Ovary (tissue), 9 donors: ENCODE results near the gene LAMTOR5. TPM values are rescaled to one million over a fixed set of nuclear protein-coding genes. Genes with fewer than 3 reads are reported as not detected.

ENCODE experiments used
- DNase-seq, 5 donors: peaks; one replicate each; pipeline ENCODE4 v3.0.0-alpha.2; 2019 to 2020
- H3K27ac ChIP-seq, 2 donors: fragments of 200-600 bp; one replicate each; pipeline versions ENCODE4 v1.5.1 to v1.8.0; 2019 to 2022
- H3K27me3 ChIP-seq: fragments of 200-600 bp; one replicate; pipeline ENCODE4 v1.8.0; 2022
- H3K36me3 ChIP-seq: fragments of 200-600 bp; sonication (generic); one replicate; pipeline ENCODE4 v1.5.1; 2019
- H3K4me1 ChIP-seq: one replicate; pipeline ENCODE4 v1.8.1; 2013; ENCODE audit warnings: mild to moderate bottlenecking, moderate library complexity; ENCODE audit not compliant: insufficient read depth
- H3K4me3 ChIP-seq: fragments of 200-600 bp; sonication (generic); one replicate; pipeline ENCODE4 v1.5.1; 2017
- H3K9me3 ChIP-seq, 2 donors: fragments of 200-600 bp in 1 of 2; sonication (generic) in 1 of 2; one replicate each; pipeline versions ENCODE4 v1.5.1 to v1.8.1; 2013 to 2019; ENCODE audit warnings: mild to moderate bottlenecking in 1 of 2, moderate library complexity in 1 of 2
- CTCF ChIP-seq, 3 donors: fragments of 450-650 bp in 2 of 3; fragments of 200-600 bp in 1 of 3; IDR thresholded peaks; one replicate each; pipeline versions ENCODE4 v1.5.1 to v1.8.0; 2016 to 2022; ENCODE audit warnings: antibody characterized with exemption in 3 of 3, mild to moderate bottlenecking in 1 of 3
- EP300 ChIP-seq: sonication (generic); formaldehyde crosslinking; IDR thresholded peaks from one replicate; pipeline ENCODE4 v1.6.1; 2017; ENCODE audit warnings: antibody characterized with exemption
- POLR2A ChIP-seq: fragments of 450-650 bp; IDR thresholded peaks from one replicate; pipeline ENCODE4 v1.6.1; 2017; ENCODE audit warnings: antibody characterized with exemption, mild to moderate bottlenecking, moderate library complexity
- WGBS, 3 donors: extraction: QIAGEN DNeasy Blood & Tissue Kit in 1 of 3; methylation state at CpG; one replicate each; pipeline versions ENCODE4 v1.1.5 to v1.1.7; 2013 to 2017; 5-methylcytosine and 5-hydroxymethylcytosine counted together
- intact Hi-C, 4 donors: fragments of 100-400 bp; cut with DNase I; formaldehyde crosslinking; loops; one replicate each; pipeline versions ENCODE4 v1.11.0 to v1.15.1; 2022 to 2023
- polyA plus RNA-seq, 2 donors: library from polyadenylated mRNA; stranded (reverse); fragments of 200-250 nt in 1 of 2; fragments of 350-450 nt in 1 of 2; fragmentation: Illumina TruSeq in 1 of 2; extraction: RNeasy Lipid Tissue Mini Kit (QIAGEN cat#74804) in 1 of 2; gene quantifications; one replicate each; pipeline ENCODE4 v1.2.3, GENCODE V29; 2013 to 2014
- total RNA-seq, 7 donors: library from RNA; depleted of rRNA in 2 of 7; stranded (reverse); fragments of >200 nt in 2 of 7; fragmentation: NEBNext Ultra II Directional in 3 of 7; extraction: Animal tissue kit (Norgen Biotek cat#: 25700) in 3 of 7; gene quantifications; one replicate each; pipeline versions ENCODE4 v1.1.0 to v1.2.4, GENCODE V29; 2016 to 2023
- donor health status: DM: no; HTN: no; CAD: no; lungs with moderate emphysema.
- donor health status: DM: no; HTN: no; CAD: no.
- donor health status: Bipolar disorder and iron deficiency.
- donor health status: DM: yes; HTN: yes; CAD: no.
- donor health status: DM: no; HTN: no; CAD: no.
- donor health status: DM: yes; HTN: yes; CAD: no.

Gene LAMTOR5
- total and polyA plus RNA-seq, 9 donors = 103 to 265 (median 124) TPM

- 88 to 94% (median 91%) methylated on average over 3 of the region's 3 CpGs for WGBS, 3 donors
- no peaks in the 10 kb centered on the region for H3K9me3 ChIP-seq
- H3K4me1 ChIP-seq = peaks cover 9% of the 10 kb centered on the region
- TF ChIP-seq CTCF (IDR thresholded peaks at IDR 0.05) = no peak
- DNase-seq = no peak
- intact Hi-C loops = loop anchor here in 1 of 4 donors (10.0 kb wide), 1 partner anchor 50 kb away; no protein-coding TSS in a partner anchor
- no peaks in the 10 kb centered on the region for H3K27me3 ChIP-seq
- no peaks in the 10 kb centered on the region for H3K36me3 ChIP-seq
- H3K27ac ChIP-seq = peak overlapping the region in 1 of 2 donors; percentile 36
- H3K4me3 ChIP-seq = no peak overlapping the region
These were observed 13.0 kb downstream of the LAMTOR5 start for GRCh38 chr1:110394493-110394820.

- no peaks in the 10 kb centered on the region for H3K36me3 ChIP-seq
- no peak overlapping the region for H3K4me3 ChIP-seq
- H3K4me1 ChIP-seq = peaks cover 9% of the 10 kb centered on the region
- H3K27ac ChIP-seq = peak overlapping the region in 1 of 2 donors; percentile 36
- intact Hi-C loops = loop anchor here in 1 of 4 donors (10.0 kb wide), 1 partner anchor 49 kb away; no protein-coding TSS in a partner anchor
- H3K27me3 ChIP-seq = no peaks in the 10 kb centered on the region
- no peak for TF ChIP-seq CTCF (IDR thresholded peaks at IDR 0.05)
- TF ChIP-seq POLR2A = no peak
- TF ChIP-seq EP300 = no peak
- no peak for DNase-seq
- 28 to 42% (median 32%) methylated on average over 3 of the region's 3 CpGs for WGBS, 3 donors
- no peaks in the 10 kb centered on the region for H3K9me3 ChIP-seq
These were observed 13.6 kb downstream of the LAMTOR5 start for GRCh38 chr1:110393691-110394492.

GRCh38 chr1:110393286-110393685 is 14.2 kb downstream of the LAMTOR5 start:
- H3K27ac ChIP-seq = peak overlapping the region in 1 of 2 donors; percentile 36
- intact Hi-C loops = loop anchor here in 1 of 4 donors (10.0 kb wide), 1 partner anchor 48 kb away; no protein-coding TSS in a partner anchor

GRCh38 chr1:110390692-110391245 is 16.7 kb downstream of the LAMTOR5 start, which contains the start of gene SLC16A4:
Gene SLC16A4 (minus strand): TSS chr1:110391026. CDS start chr1:110389323, 1,703 bp downstream.
- Histone ChIP-seq H3K27ac (peak within 1 kb of the TSS; percentile 11 to 68), H3K9me3 (no peaks in the 10 kb centered on the region), H3K4me1 (peaks cover 10% of the 10 kb centered on the region), H3K27me3 (no peaks in the 10 kb centered on the region), H3K36me3 (no peaks in the 10 kb centered on the region), H3K4me3 (peak within 1 kb of the TSS; percentile 28)
- 3 to 20% (median 3%) methylated on average over 8 of the region's 8 CpGs for WGBS, 3 donors
- TF ChIP-seq POLR2A (peak; percentile 17), CTCF (IDR thresholded peaks at IDR 0.05) (no peak)
- intact Hi-C loops = loop anchor here in 2 of 4 donors (2.0 to 10.0 kb wide), 2 partner anchors 46 to 52 kb away; partner anchors contain the start of gene RBM15 (in 1 of the 2)
- peak in 4 of 5 donors; percentile 35 to 51 (median 44) for DNase-seq

More at GRCh38 chr1:110393286-110393685, 14.2 kb downstream of the LAMTOR5 start:
- no peak for TF ChIP-seq CTCF (IDR thresholded peaks at IDR 0.05)
- no peak for TF ChIP-seq EP300
- TF ChIP-seq POLR2A = no peak
- WGBS, 3 donors = 15 to 51% (median 17%) methylated on average over 2 of the region's 2 CpGs
- DNase-seq = no peak
- no peaks in the 10 kb centered on the region for H3K36me3 ChIP-seq
- peaks cover 9% of the 10 kb centered on the region for H3K4me1 ChIP-seq
- H3K27me3 ChIP-seq = no peaks in the 10 kb centered on the region
- H3K9me3 ChIP-seq = no peaks in the 10 kb centered on the region
- no peak overlapping the region for H3K4me3 ChIP-seq
